Bronchial epithelial cell (primary cell): ENCODE data around the gene EDAR. TPM values are rescaled to one million over a fixed set of nuclear protein-coding genes. Genes with fewer than 3 reads are reported as not detected.

Source experiments
- DNase-seq: peaks from one replicate; pipeline ENCODE4 v3.0.0-alpha.2; 2010; ENCODE audit warnings: low read depth
- FAIRE-seq: peaks from 2 replicates; lab custom pipeline; 2011; peaks lifted over from hg19 to GRCh38; lab: Jason Lieb, UNC
- H3K27me3 ChIP-seq: 2 replicates; pipeline ENCODE4 v1.5.1; 2011; ENCODE audit warnings: low read length; ENCODE audit not compliant: control insufficient read depth, insufficient read depth
- H3K36me3 ChIP-seq: 2 replicates; pipeline ENCODE4 v1.5.1; 2011; ENCODE audit warnings: low read length; ENCODE audit not compliant: control insufficient read depth, insufficient read depth
- H3K4me3 ChIP-seq: 2 replicates; pipeline ENCODE4 v1.5.1; 2011; ENCODE audit warnings: mild to moderate bottlenecking, low read depth, low read length, control low read depth
- total RNA-seq: library from RNA; depleted of rRNA; stranded (reverse); fragments of >200 nt; gene quantifications from 2 replicates; pipeline ENCODE4 v1.2.1, GENCODE V29; 2014
- TF ChIP-seq, protein P1 (sequence below): IDR thresholded peaks from 2 replicates; pipeline ENCODE4 v1.5.1; 2011; ENCODE audit warnings: mild to moderate bottlenecking, moderate library complexity, low read length, control low read depth, inconsistent platforms; ENCODE audit not compliant: insufficient read depth, severe bottlenecking

The EDAR gene
- total RNA-seq: under 0.01 and 0.90 TPM in 2 replicates

DNA sequence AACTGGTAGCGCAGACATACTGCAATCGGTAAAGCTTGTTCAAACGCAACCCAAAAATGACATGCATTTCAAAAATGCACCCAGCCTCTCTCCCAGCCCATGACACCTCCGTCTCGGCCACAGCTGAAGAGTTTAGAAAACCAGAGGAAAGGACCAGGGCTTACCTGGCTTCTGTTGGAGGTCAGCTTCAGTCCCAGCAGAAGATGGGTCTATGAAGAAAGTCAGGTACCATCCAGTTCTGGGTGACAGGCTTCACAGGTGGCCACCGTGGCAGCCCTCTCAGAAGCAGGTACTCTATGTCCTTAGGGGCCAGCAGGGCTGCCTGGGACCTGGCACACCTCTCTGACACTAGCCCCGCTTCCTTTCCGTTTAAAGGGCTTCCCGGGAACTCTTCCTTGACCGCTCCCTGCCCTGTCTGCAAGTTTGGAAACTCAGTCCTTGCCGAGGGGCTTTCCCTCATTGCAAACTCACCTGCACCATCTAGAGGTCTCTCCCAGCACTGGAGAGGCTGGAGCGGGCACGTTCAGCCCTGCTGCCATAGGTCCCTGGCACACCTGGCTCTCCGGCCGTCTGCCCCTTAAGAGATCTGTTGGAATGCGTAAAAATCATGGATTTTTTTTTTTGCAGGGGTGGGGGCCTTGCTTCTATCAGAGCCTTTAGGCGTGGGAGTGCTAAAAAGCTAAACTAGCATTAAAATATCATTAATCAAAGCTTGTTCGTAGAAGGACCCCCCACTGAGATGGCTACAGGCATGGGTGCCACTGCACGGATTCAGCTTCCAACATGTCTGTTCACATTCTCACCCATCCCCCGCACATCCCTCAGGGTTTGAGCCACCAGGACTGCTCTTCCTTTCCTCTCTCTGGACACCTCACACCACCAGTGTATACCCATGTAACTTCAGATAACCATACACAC is at the start of gene EDAR:
Gene EDAR (minus strand): TSS at position 425 of the 918 bp plus-strand sequence. CDS start 58,206 bp downstream, outside the sequence.
- FAIRE-seq: no peak
- Histone ChIP-seq H3K4me3 (peak within 1 kb of the TSS; percentile 38), H3K36me3 (no peaks in the 10 kb centered on the region), H3K27me3 (peaks cover 5% of the 10 kb centered on the region)
- peak; percentile 74 for DNase-seq
- TF ChIP-seq, protein P1, sequence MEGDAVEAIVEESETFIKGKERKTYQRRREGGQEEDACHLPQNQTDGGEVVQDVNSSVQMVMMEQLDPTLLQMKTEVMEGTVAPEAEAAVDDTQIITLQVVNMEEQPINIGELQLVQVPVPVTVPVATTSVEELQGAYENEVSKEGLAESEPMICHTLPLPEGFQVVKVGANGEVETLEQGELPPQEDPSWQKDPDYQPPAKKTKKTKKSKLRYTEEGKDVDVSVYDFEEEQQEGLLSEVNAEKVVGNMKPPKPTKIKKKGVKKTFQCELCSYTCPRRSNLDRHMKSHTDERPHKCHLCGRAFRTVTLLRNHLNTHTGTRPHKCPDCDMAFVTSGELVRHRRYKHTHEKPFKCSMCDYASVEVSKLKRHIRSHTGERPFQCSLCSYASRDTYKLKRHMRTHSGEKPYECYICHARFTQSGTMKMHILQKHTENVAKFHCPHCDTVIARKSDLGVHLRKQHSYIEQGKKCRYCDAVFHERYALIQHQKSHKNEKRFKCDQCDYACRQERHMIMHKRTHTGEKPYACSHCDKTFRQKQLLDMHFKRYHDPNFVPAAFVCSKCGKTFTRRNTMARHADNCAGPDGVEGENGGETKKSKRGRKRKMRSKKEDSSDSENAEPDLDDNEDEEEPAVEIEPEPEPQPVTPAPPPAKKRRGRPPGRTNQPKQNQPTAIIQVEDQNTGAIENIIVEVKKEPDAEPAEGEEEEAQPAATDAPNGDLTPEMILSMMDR: peak; percentile 90

DNA sequence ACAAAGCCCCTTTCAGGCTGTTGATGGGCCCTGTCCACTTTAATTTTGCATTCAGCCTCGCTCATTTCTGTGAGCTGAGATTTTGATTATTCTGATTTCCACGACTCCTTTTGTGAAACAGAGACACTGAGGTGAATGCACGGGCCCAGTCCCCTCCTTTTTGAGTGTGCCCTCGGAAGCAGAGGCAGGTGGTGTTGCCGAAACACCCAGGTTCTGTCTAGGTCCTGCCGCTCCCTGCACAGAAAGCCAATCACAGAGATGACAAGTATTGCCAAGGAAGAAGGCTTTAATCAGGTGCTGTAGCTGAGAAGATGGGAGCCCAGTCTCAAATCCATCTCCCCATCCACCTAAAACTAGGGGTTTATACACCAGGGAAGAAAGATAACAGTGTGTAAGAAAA is 44.2 kb upstream of the EDAR start:
- DNase-seq (no peak), FAIRE-seq (no peak)
- Histone ChIP-seq H3K27me3 (no peaks in the 10 kb centered on the region), H3K36me3 (no peaks in the 10 kb centered on the region), H3K4me3 (no peak overlapping the region)
- TF ChIP-seq, protein P1: no peak

DNA sequence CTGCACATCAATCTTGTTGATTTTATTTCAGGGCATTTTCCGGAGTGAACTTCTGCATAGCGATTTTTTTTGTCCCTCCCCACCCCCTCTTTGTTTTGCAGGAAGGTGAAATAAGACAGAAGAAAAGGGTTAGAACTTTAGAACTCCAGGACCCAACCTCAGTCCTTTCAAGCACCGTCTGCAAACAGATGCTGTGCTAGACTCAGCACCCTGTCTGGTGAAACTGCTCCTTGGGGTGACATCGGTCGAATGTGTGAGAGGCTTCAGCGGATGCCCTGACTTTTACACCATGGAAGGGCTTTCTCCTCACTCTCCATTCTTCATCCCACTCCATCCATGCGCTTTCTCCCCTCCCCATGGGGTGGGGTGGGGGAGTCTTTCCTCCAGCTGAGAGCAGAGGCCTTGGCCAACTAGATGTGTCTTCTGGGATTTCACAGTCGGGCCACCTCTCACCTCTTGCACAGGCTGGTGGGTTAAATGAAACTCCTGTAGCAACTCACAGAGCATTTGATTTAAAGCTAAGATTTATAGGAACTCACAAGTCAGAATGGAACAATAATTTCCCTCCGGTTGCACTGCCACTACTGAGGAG is 43.3 kb upstream of the EDAR start:
- FAIRE-seq (no peak), DNase-seq (no peak)
- TF ChIP-seq, protein P1: no peak
- Histone ChIP-seq H3K36me3 (no peaks in the 10 kb centered on the region), H3K4me3 (peak overlapping the region; percentile 42), H3K27me3 (no peaks in the 10 kb centered on the region)

DNA sequence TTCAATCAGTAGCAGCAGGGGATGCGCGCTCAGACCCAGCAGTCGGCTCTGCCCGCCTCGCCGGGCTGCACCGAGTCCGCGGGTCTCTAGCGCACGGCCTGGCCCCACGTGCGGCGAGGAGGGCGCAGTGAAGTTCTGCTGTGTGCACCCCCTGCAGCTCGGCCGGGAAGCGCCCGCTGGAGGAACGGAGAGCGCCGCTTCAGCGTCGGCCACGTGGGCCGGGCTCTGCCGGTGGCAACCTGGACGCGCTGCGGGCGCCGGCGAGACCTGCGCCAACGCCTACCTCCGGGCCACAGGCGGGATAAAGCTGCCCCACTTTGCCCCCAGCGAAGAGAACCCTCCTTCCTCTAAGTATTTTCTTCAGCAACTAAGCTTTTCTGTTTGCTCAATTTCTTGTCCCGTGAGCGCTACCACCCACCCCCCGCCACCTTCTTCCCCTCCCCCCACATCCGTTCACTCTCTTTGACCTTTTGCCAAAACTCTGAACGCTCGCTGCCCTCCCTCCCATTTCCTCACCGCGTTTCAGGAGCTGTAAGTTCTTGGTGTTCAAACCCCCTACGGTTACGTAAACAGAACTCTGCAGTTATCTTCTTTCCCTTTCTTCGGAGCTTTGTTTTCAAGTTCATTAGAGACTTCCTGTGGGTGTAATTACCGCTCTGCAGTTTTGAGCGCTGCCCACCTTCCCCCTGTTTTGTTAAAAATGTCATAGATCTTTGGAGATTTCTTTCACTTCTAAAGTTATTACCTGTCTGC is 42.6 kb upstream of the EDAR start:
- peak overlapping the region; percentile 42 for H3K4me3 ChIP-seq
- FAIRE-seq (no peak), DNase-seq (peak; percentile 22)
- H3K27me3 ChIP-seq: no peaks in the 10 kb centered on the region
- TF ChIP-seq, protein P1: peak; percentile 7
- H3K36me3 ChIP-seq: no peaks in the 10 kb centered on the region

DNA sequence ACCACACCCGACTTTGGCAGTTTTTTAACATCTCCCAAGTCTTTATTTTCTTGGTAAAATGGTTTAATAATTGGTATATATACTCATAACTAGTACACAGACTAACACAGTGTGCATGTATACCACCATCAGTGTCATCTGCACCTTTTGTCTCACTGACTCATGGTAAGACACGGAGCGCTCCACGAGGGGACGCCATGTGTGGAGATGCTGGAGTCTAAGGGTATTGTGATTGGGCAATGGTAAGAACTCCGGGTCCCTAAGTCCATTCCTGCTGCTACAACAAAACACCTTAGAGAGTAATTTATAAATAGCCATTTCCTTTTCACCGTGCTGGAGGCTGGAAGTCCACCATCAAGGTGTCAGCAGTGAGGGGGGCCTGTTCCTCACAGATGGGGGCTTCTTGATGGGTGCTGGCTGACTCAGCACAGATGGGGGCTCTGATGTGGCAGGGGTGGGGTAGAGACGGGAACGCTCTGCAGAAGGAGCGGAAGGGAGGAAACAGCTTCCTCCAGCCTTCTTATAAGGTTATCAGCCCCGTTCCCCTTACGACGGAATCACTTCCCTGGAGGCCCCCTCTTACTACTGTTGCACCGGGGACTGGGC is 42.0 kb upstream of the EDAR start:
- no peak for FAIRE-seq
- peak overlapping the region; percentile 42 for H3K4me3 ChIP-seq
- TF ChIP-seq, protein P1: no peak
- no peaks in the 10 kb centered on the region for H3K36me3 ChIP-seq
- no peaks in the 10 kb centered on the region for H3K27me3 ChIP-seq
- no peak for DNase-seq
